ENCODE measurements around the gene ZDHHC8. TPM values are rescaled to one million over a fixed set of nuclear protein-coding genes. Genes with fewer than 3 reads are reported as not detected.
A peak's percentile ranks its signal among the peaks of the same experiment; 100 is the strongest.

ZDHHC8 gene
- polyA plus RNA-seq, 6 donors from 2014 or later, result 0.56 to 4.4 (median 2.5) TPM

DNA sequence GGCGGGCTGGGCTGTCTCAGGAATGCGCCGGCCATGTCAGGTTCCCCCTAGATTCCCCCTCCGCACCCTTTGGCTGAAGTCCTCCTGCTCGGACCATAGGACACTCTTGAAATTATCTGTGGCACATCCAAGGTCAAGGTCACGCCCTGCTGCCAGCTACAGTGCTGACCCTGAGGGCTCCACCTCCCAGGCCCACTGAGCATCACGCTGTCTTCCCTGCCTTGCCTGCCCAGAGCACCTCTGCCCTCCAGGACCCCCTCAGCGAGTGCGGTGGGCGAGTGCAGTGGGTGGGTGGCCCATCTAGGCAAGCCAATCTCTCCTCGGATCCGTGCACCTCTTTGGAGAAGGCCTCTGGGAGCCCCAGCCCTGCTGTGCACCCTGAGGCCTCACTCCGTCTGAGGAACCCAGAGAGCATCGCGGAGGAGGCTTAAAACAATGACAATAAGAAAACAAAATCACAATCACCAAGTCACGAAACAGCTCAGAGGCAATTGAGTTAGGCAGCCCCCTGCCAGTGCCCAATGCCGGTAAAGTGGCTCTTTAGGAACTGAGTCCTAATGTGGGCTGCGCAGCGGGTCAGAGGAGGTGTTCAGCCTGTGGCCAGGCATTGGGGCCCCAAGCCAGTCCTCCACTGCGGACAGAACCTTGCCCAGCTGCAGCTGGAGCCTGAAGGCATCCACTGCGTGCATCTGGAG lies 45.8 kb downstream of the ZDHHC8 start:
- Mint-ChIP-seq H3K27me3 (peaks cover 0 to 5% (median 0%) of the 10 kb centered on the region in 3 donors), H3K36me3 (no peaks in the 10 kb centered on the region), H3K9me3 (no peaks in the 10 kb centered on the region), H3K4me1 (no peaks in the 10 kb centered on the region), H3K4me3 (peak overlapping the region in 1 of 8 donors; percentile 56), H3K27ac (no peak overlapping the region)
- DNase-seq (no peak), ATAC-seq (ENCODE audit: low read depth in 2 of 2) (no peak)

GRCh38 chr22:20178075-20178914 lies 46.7 kb downstream of the ZDHHC8 start:
- Mint-ChIP-seq H3K9me3 (no peaks in the 10 kb centered on the region), H3K36me3 (no peaks in the 10 kb centered on the region)

DNA sequence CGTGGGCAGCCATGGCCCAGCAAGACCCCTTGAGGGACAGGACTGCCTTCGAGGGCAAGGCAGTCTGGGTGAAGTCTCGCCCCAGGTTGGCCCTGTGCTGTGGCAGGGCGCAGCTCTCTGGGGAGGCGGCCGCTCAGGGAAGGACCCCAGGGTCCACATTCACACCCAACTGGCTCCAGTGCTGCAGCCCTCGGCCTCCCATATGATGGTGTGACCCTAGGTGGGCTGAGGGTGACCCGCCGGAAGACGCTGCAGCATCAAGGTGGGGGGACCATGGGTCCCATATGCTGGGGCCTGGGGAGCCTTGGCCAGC lies 47.3 kb downstream of the ZDHHC8 start:
- Mint-ChIP-seq H3K27me3 (peaks cover 0 to 5% (median 0%) of the 10 kb centered on the region in 3 donors), H3K4me3 (no peak overlapping the region), H3K36me3 (no peaks in the 10 kb centered on the region), H3K27ac (no peak overlapping the region), H3K4me1 (peaks cover 0 to 4% (median 0%) of the 10 kb centered on the region in 3 donors), H3K9me3 (no peaks in the 10 kb centered on the region)
- DNase-seq, result no peak
- ATAC-seq (ENCODE audit: low read depth in 2 of 2), result no peak

More at GRCh38 chr22:20178075-20178914, 46.7 kb downstream of the ZDHHC8 start:
- DNase-seq, result no peak
- peaks cover 0 to 4% (median 0%) of the 10 kb centered on the region in 3 donors for H3K4me1 Mint-ChIP-seq
- peak overlapping the region in 1 of 6 donors; percentile 44 for H3K27ac Mint-ChIP-seq
- no peak for ATAC-seq (ENCODE audit: low read depth in 2 of 2)
- H3K4me3 Mint-ChIP-seq, result no peak overlapping the region
- peaks cover 0 to 5% (median 0%) of the 10 kb centered on the region in 3 donors for H3K27me3 Mint-ChIP-seq

- Mint-ChIP-seq H3K9me3 (no peaks in the 10 kb centered on the region), H3K36me3 (no peaks in the 10 kb centered on the region), H3K4me3 (no peak overlapping the region), H3K4me1 (peaks cover 0 to 4% (median 0%) of the 10 kb centered on the region in 3 donors), H3K27me3 (peaks cover 0 to 5% (median 0%) of the 10 kb centered on the region in 3 donors), H3K27ac (no peak overlapping the region)
- ATAC-seq (ENCODE audit: low read depth in 2 of 2), result no peak
- no peak for DNase-seq
These were observed 48.0 kb downstream of the ZDHHC8 start for GRCh38 chr22:20179455-20180244.

GRCh38 chr22:20180245-20180630 lies 48.6 kb downstream of the ZDHHC8 start:
- Mint-ChIP-seq H3K27me3 (peaks cover 0 to 5% (median 0%) of the 10 kb centered on the region in 3 donors), H3K9me3 (no peaks in the 10 kb centered on the region), H3K27ac (no peak overlapping the region), H3K4me1 (peaks cover 0 to 4% (median 0%) of the 10 kb centered on the region in 3 donors), H3K36me3 (no peaks in the 10 kb centered on the region), H3K4me3 (no peak overlapping the region)
- ATAC-seq (ENCODE audit: low read depth in 2 of 2) (no peak), DNase-seq (no peak)

GRCh38 chr22:20180640-20181039 lies 49.0 kb downstream of the ZDHHC8 start:
- ATAC-seq (ENCODE audit: low read depth in 2 of 2), result no peak
- peaks cover 0 to 4% (median 0%) of the 10 kb centered on the region in 3 donors for H3K4me1 Mint-ChIP-seq
- H3K36me3 Mint-ChIP-seq, result no peaks in the 10 kb centered on the region
- H3K27ac Mint-ChIP-seq, result no peak overlapping the region
- H3K4me3 Mint-ChIP-seq, result no peak overlapping the region
- no peak for DNase-seq
- no peaks in the 10 kb centered on the region for H3K9me3 Mint-ChIP-seq
- peaks cover 0 to 5% (median 0%) of the 10 kb centered on the region in 3 donors for H3K27me3 Mint-ChIP-seq

DNA sequence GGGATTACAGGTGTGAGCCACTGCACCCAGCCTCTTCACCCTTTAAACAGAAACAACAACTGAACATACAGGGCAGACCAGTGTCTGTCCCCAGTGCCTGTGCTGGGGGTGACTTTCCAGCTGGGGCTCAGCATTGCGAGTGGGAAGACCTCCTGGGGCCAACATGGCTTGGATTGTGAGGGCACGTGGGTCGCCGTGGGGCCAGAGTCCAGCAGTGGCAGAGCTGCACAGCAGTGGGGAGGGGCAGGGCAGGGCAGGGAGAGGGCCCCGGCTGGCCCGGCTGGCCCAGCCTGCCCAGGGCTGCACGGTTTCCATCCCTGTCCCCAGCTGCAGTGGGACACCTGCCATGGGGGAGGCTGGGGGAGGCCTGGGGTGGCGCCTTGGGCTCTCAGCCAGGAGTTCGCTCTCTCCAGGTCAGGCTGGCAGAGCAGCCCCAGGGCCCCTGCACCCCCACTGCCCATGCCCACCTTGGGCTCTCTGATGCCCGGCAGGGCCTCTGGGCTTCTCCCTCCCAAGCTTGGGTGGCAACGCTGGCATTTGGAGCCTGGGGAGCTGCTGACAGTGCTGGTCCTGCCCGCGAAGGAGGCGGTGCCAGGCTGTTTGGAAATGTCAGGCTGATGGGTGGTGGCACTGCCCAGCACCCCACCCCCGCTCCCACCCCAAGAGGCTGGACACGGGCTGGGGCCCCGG lies 49.7 kb downstream of the ZDHHC8 start:
- peaks cover 0 to 4% (median 0%) of the 10 kb centered on the region in 3 donors for H3K4me1 Mint-ChIP-seq
- no peak for DNase-seq
- no peak overlapping the region for H3K27ac Mint-ChIP-seq
- no peak for ATAC-seq (ENCODE audit: low read depth in 2 of 2)
- H3K27me3 Mint-ChIP-seq, result peaks cover 0 to 5% (median 0%) of the 10 kb centered on the region in 3 donors
- no peak overlapping the region for H3K4me3 Mint-ChIP-seq
- H3K36me3 Mint-ChIP-seq, result no peaks in the 10 kb centered on the region
- H3K9me3 Mint-ChIP-seq, result no peaks in the 10 kb centered on the region

- DNase-seq (no peak), ATAC-seq (ENCODE audit: low read depth in 2 of 2) (no peak)
- Mint-ChIP-seq H3K4me1 (peaks cover 0 to 4% (median 0%) of the 10 kb centered on the region in 3 donors), H3K27me3 (peaks cover 0 to 5% (median 0%) of the 10 kb centered on the region in 3 donors), H3K9me3 (no peaks in the 10 kb centered on the region), H3K36me3 (no peaks in the 10 kb centered on the region), H3K4me3 (no peak overlapping the region), H3K27ac (no peak overlapping the region)
These were observed 50.3 kb downstream of the ZDHHC8 start for GRCh38 chr22:20181884-20182236.

- H3K27ac Mint-ChIP-seq, result no peak overlapping the region
These were observed 50.8 kb downstream of the ZDHHC8 start for GRCh38 chr22:20182365-20182764.

DNA sequence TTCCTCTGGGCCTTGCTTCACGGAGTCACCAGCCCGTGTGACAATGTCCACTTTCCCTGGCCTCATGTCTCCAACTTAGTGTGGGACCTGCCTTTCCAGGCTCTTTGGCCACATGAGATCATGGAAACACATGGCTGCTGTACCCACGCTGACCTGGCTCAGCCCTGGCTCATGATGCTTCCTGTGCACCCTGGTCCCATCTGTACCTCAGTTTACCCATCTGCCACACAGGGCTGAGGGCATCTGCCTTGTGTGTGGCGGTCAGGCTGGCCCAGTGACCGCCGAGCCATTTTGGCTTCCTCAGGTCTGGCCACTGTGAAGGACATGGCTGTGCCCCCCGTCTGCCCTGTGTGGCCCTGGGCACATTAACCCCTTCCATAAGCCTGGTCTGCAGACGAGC lies 51.5 kb downstream of the ZDHHC8 start:
- H3K27ac Mint-ChIP-seq, result no peak overlapping the region
- ATAC-seq (ENCODE audit: low read depth in 2 of 2) (no peak), DNase-seq (no peak)
- H3K4me3 Mint-ChIP-seq, result no peak overlapping the region
- no peaks in the 10 kb centered on the region for H3K27me3 Mint-ChIP-seq
- peaks cover 0 to 4% (median 0%) of the 10 kb centered on the region in 3 donors for H3K4me1 Mint-ChIP-seq
- no peaks in the 10 kb centered on the region for H3K9me3 Mint-ChIP-seq
- H3K36me3 Mint-ChIP-seq, result no peaks in the 10 kb centered on the region

More at GRCh38 chr22:20182365-20182764, 50.8 kb downstream of the ZDHHC8 start:
- H3K27me3 Mint-ChIP-seq, result peaks cover 0 to under 1% (median 0%) of the 10 kb centered on the region in 3 donors
- H3K4me3 Mint-ChIP-seq, result no peak overlapping the region
- DNase-seq, result no peak
- no peak for ATAC-seq (ENCODE audit: low read depth in 2 of 2)
- H3K9me3 Mint-ChIP-seq, result no peaks in the 10 kb centered on the region
- peaks cover 0 to 4% (median 0%) of the 10 kb centered on the region in 3 donors for H3K4me1 Mint-ChIP-seq
- no peaks in the 10 kb centered on the region for H3K36me3 Mint-ChIP-seq

DNA sequence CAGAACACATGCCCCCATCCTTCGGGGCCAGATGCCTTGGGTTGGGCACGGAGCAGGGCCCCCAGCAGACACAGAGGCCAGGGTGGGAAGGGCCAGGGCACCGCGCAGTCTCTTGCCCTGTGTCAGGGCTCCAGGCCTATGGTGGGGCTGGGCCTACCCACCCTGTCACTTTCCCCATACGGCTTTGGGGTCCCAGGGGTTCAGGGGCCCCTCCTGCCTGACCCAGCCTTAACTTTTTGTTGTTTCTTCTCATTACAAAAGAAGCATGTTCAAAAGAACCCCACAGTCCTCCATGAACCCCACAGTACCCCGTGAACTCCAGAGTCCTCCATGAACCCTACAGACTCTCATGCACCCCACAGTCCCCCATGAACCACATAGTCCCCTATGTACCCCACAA lies 52.2 kb downstream of the ZDHHC8 start:
- Mint-ChIP-seq H3K4me1 (peaks cover 0 to 4% (median 0%) of the 10 kb centered on the region in 3 donors), H3K9me3 (no peaks in the 10 kb centered on the region), H3K36me3 (no peaks in the 10 kb centered on the region), H3K4me3 (no peak overlapping the region), H3K27ac (peak overlapping the region in 1 of 6 donors; percentile 37), H3K27me3 (no peaks in the 10 kb centered on the region)
- DNase-seq (no peak), ATAC-seq (ENCODE audit: low read depth in 2 of 2) (no peak)

DNA sequence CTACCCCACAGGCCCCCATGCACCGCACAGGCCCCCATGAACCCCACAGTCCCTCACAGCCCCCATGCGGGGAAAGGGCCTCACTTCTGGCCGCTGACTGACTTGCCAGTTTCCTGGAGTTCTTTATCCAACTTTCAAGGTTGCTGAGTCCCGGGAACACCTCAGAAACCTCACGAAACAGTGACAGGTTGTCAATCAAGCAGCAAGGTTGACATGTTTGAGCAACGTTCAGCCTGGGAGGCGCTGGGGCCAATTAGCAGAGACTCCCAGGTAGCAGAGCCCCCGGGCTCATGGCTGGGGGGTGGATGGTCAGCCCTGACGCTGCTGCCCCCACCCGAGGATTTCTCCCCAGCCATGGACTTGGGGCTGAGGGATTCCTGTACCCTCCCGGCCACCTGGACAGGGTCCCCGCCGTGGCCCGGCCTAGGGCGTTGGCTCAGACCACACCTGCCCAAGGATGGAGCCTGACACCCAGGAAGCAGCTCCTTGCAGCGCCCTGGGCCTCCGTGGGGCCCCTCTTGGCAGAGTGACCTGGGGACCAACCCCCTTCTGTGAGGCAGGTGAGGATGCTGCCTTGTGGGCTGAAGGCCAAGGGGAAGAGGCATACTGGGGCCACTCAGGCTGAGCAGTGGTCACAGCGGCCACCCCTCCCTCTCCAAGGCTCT lies 53.0 kb downstream of the ZDHHC8 start:
- Mint-ChIP-seq H3K4me1 (peaks cover 0 to 4% (median 0%) of the 10 kb centered on the region in 3 donors), H3K36me3 (no peaks in the 10 kb centered on the region), H3K27ac (no peak overlapping the region), H3K27me3 (no peaks in the 10 kb centered on the region), H3K4me3 (no peak overlapping the region), H3K9me3 (no peaks in the 10 kb centered on the region)
- ATAC-seq (ENCODE audit: low read depth in 2 of 2) (no peak), DNase-seq (no peak)
